Measurements from ENCODE around the gene SNTG2.

DNA sequence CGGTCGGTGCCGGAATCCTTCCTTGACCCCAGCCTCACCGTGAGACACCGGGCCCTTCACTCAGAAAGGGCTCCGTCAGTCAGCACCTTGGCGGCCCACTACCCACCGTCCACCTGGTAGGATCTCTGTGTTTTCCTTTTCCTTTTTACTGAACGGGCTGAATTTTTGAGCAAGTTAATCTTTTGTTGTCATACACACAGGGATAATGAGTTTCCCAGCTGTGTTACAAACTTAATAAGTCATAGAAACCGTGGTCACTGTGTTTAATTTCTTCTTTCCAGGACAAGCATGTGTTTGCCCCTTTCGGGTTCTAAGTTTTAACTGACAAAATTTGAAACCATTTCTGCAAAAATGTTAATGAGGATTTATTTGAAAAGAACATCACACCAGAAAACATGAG is 423.6 kb downstream of the SNTG2 start:
- TF ChIP-seq, protein P1, sequence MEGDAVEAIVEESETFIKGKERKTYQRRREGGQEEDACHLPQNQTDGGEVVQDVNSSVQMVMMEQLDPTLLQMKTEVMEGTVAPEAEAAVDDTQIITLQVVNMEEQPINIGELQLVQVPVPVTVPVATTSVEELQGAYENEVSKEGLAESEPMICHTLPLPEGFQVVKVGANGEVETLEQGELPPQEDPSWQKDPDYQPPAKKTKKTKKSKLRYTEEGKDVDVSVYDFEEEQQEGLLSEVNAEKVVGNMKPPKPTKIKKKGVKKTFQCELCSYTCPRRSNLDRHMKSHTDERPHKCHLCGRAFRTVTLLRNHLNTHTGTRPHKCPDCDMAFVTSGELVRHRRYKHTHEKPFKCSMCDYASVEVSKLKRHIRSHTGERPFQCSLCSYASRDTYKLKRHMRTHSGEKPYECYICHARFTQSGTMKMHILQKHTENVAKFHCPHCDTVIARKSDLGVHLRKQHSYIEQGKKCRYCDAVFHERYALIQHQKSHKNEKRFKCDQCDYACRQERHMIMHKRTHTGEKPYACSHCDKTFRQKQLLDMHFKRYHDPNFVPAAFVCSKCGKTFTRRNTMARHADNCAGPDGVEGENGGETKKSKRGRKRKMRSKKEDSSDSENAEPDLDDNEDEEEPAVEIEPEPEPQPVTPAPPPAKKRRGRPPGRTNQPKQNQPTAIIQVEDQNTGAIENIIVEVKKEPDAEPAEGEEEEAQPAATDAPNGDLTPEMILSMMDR (conservative IDR thresholded peaks at IDR 0.05; ENCODE audit: low read length), result no peak
- no peak for TF ChIP-seq EZH2phosphoT487 (IDR thresholded peaks at IDR 0.05; ENCODE audit: borderline replicate concordance, low read depth, low read length)
